ENCODE data around the gene IL9.

DNA sequence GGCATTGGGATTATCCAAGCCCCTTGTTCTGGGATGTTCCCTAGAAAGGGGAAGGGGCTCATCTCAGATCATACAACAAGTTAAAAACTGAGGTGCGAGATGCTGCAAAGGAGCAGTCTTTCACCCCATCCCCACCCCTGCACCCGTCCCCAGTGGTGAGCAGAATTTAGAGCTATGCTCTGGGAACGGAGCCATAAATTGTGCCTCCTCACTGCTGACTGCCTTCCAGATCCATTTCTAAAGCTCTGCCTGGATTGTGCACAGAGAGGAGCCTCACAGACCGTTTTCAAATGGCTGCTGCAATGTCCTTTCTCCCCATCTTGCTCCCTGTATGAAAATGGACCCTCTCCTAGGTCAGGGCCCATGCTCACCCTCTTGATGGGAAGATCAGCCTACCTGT is 52.9 kb downstream of the IL9 start:
- no peak for TF ChIP-seq POLR2A (IDR thresholded peaks at IDR 0.05; ENCODE audit: extremely low read depth, insufficient read length)
- TF ChIP-seq, protein P1, sequence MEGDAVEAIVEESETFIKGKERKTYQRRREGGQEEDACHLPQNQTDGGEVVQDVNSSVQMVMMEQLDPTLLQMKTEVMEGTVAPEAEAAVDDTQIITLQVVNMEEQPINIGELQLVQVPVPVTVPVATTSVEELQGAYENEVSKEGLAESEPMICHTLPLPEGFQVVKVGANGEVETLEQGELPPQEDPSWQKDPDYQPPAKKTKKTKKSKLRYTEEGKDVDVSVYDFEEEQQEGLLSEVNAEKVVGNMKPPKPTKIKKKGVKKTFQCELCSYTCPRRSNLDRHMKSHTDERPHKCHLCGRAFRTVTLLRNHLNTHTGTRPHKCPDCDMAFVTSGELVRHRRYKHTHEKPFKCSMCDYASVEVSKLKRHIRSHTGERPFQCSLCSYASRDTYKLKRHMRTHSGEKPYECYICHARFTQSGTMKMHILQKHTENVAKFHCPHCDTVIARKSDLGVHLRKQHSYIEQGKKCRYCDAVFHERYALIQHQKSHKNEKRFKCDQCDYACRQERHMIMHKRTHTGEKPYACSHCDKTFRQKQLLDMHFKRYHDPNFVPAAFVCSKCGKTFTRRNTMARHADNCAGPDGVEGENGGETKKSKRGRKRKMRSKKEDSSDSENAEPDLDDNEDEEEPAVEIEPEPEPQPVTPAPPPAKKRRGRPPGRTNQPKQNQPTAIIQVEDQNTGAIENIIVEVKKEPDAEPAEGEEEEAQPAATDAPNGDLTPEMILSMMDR (IDR thresholded peaks at IDR 0.05; ENCODE audit: low read depth, low read length): no peak
- TF ChIP-seq, protein P2, sequence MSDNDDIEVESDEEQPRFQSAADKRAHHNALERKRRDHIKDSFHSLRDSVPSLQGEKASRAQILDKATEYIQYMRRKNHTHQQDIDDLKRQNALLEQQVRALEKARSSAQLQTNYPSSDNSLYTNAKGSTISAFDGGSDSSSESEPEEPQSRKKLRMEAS (IDR thresholded peaks at IDR 0.05; ENCODE audit: low read depth, low read length): no peak

All from NB4 (cell line).